ENCODE measurements around the gene TPI1. TPM values are rescaled to one million over a fixed set of nuclear protein-coding genes. Genes with fewer than 3 reads are reported as not detected.

Gene TPI1
- total RNA-seq, 2 donors from 2014 or later, result 805 to 1,294 TPM

DNA sequence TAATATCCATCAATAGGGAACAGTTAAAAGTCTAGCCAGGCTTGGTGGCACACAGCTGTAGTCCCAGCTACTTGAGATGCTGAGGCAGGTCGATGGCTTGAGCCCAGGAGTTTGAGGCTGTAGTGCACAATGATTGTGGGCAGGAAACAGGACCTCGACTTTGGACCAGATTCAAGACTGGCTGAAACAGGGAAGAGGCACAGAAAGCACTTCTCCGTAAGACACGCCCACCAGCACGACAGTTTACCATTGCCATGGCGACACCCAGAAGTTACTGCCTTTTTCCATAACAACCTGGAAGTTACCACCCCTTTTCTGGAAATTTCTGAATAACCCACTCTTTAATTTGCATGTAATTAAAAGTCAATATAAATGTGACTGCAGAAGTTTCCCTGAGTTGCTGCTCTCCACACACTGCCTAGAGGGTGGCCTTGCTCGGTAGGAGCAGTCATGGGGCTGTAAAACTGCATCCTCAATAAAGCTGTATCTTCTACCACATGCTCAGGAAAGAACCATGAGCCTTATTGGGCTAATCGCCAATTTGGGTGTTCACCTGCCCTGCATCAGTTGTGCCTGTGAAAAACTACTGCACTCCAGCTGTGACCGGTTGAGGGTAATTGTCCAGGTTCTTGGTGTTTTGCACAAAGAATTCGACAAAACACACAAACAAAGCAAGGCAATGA is 32.6 kb downstream of the TPI1 start:
- no peak overlapping the region for H3K27ac Mint-ChIP-seq
- DNase-seq, result no peak
- peaks cover 13% of the 10 kb centered on the region for H3K4me1 Mint-ChIP-seq
- Histone ChIP-seq H3K27me3 (ENCODE audit: control insufficient read depth, insufficient read depth, low read length, poor library complexity, severe bottlenecking) (no peaks in the 10 kb centered on the region), H3K4me1 (ENCODE audit: control insufficient read depth, insufficient read depth, low read length) (peaks cover 7% of the 10 kb centered on the region), H3K9me3 (ENCODE audit: control insufficient read depth, low read length) (no peaks in the 10 kb centered on the region), H3K27ac (ENCODE audit: low read depth, low read length) (no peak overlapping the region), H3K36me3 (ENCODE audit: control insufficient read depth, insufficient read depth, low read length) (no peaks in the 10 kb centered on the region), H3K9ac (ENCODE audit: extremely low read depth, low read length, poor library complexity, severe bottlenecking) (no peak overlapping the region), H3K4me3 (ENCODE audit: low read length) (no peak overlapping the region)
- H3K36me3 Mint-ChIP-seq (ENCODE audit: low read depth), result no peaks in the 10 kb centered on the region
- peaks cover 4% of the 10 kb centered on the region for H3K27me3 Mint-ChIP-seq (ENCODE audit: insufficient read depth)
- TF ChIP-seq CTCF (conservative IDR thresholded peaks at IDR 0.05), result no peak
- H3K4me3 Mint-ChIP-seq, result no peak overlapping the region
- WGBS, 2 experiments (ENCODE audit: insufficient coverage in 1 of 2, insufficient read length in 1 of 2), result 86% methylated on average over 7 to 10 of the region's 10 CpGs
- no peaks in the 10 kb centered on the region for H3K9me3 Mint-ChIP-seq

DNA sequence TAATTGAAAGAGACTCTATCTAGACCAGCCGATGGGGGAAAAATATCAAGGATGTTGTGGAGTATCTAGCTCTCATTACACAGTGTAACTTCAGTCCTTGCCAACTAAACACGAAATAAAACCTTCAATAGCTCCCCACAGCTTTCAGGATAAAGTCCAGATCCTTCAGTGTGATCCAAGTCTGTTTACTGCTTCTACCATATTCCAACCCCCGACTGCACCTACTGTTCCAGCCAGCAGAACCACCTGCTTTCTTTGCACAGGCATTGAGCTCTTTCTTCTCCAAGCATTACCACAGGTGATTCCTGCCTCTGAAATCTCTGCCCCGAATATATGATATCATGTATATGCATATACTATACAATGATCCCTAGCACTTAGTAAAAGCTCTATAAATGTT is 35.1 kb downstream of the TPI1 start:
- TF ChIP-seq CTCF (conservative IDR thresholded peaks at IDR 0.05), result no peak
- H3K9me3 ChIP-seq (ENCODE audit: control insufficient read depth, low read length), result no peaks in the 10 kb centered on the region
- Mint-ChIP-seq H3K9me3 (no peaks in the 10 kb centered on the region), H3K27ac (no peak overlapping the region), H3K27me3 (ENCODE audit: insufficient read depth) (peaks cover 2% of the 10 kb centered on the region), H3K4me3 (no peak overlapping the region), H3K36me3 (ENCODE audit: low read depth) (no peaks in the 10 kb centered on the region), H3K4me1 (peaks cover 13% of the 10 kb centered on the region)
- H3K36me3 ChIP-seq (ENCODE audit: control insufficient read depth, insufficient read depth, low read length), result no peaks in the 10 kb centered on the region
- H3K9ac ChIP-seq (ENCODE audit: extremely low read depth, low read length, poor library complexity, severe bottlenecking), result no peak overlapping the region
- no peak overlapping the region for H3K4me3 ChIP-seq (ENCODE audit: low read length)
- WGBS, 2 experiments (ENCODE audit: insufficient coverage in 1 of 2, insufficient read length in 1 of 2), result 92 to 100% methylated on average over 1 to 3 of the region's 4 CpGs
- H3K4me1 ChIP-seq (ENCODE audit: control insufficient read depth, insufficient read depth, low read length), result peaks cover 7% of the 10 kb centered on the region
- H3K27ac ChIP-seq (ENCODE audit: low read depth, low read length), result no peak overlapping the region
- H3K27me3 ChIP-seq (ENCODE audit: control insufficient read depth, insufficient read depth, low read length, poor library complexity, severe bottlenecking), result no peaks in the 10 kb centered on the region
- no peak for DNase-seq

DNA sequence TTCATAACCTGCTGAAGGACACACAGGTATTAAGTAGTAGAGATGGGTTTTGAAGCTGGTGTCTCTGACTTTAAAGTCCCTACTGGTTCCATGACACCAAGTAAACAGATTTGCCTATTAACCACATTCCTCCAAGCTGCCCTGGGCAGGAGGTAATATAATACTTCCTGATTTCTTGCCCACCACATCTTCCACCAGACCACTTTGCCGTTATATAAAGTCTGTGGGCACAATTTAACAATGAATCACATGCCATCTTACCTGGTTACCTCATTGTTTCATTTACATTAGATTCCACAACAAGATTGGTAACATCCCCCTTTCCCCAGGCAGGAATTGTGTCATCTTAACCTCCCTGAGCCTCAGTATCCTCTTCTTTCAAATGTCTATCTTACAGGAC is 36.4 kb downstream of the TPI1 start:
- H3K4me1 Mint-ChIP-seq, result peaks cover 13% of the 10 kb centered on the region
- Histone ChIP-seq H3K9ac (ENCODE audit: extremely low read depth, low read length, poor library complexity, severe bottlenecking) (peak overlapping the region; percentile 91), H3K27ac (ENCODE audit: low read depth, low read length) (no peak overlapping the region), H3K9me3 (ENCODE audit: control insufficient read depth, low read length) (no peaks in the 10 kb centered on the region), H3K4me3 (ENCODE audit: low read length) (peak overlapping the region; percentile 91), H3K4me1 (ENCODE audit: control insufficient read depth, insufficient read depth, low read length) (peaks cover 7% of the 10 kb centered on the region), H3K36me3 (ENCODE audit: control insufficient read depth, insufficient read depth, low read length) (no peaks in the 10 kb centered on the region), H3K27me3 (ENCODE audit: control insufficient read depth, insufficient read depth, low read length, poor library complexity, severe bottlenecking) (no peaks in the 10 kb centered on the region)
- no peak overlapping the region for H3K4me3 Mint-ChIP-seq
- DNase-seq, result no peak
- no peak for TF ChIP-seq CTCF (conservative IDR thresholded peaks at IDR 0.05)
- H3K9me3 Mint-ChIP-seq, result no peaks in the 10 kb centered on the region
- no peaks in the 10 kb centered on the region for H3K36me3 Mint-ChIP-seq (ENCODE audit: low read depth)
- peaks cover 3% of the 10 kb centered on the region for H3K27me3 Mint-ChIP-seq (ENCODE audit: insufficient read depth)
- WGBS, 2 experiments (ENCODE audit: insufficient coverage in 1 of 2, insufficient read length in 1 of 2), result 84% methylated on average over 1 of the region's 1 CpG; no CpG with 5 or more reads in 1 of the 2 experiments
- H3K27ac Mint-ChIP-seq, result no peak overlapping the region
